ENCODE data around the gene HNRNPR. TPM values are rescaled to one million over a fixed set of nuclear protein-coding genes. Genes with fewer than 3 reads are reported as not detected.

HNRNPR gene
- total RNA-seq, 2 experiments from 2014 or later, result 92.0 to 93.3 TPM

DNA sequence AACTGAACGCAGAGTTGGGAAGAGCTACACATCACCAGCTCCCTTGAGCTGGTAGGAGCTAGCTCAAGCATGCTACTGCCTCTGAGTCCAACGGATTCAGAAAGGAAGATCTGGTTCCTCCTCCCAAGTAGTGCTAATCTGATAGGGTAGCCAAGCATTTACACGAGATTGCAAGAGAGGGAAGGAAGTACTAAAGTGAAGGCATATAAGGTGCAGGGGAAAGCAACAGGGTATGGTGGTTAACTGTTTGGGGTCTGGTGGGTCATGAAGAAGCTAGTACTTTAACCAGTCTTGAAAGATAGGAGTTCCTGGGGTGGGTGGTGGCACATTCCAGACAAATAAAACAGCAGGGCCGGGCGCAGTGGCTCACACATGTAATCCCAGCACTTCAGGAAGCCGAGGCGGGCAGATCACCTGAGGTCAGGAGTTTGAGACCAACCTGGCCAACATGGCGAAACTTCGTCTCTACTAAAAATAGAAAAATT, 45.8 kb upstream of the HNRNPR start:
- Mint-ChIP-seq H3K9me3 (no peaks in the 10 kb centered on the region), H3K36me3 (ENCODE audit: low read depth) (peaks cover 21% of the 10 kb centered on the region), H3K27ac (no peak overlapping the region), H3K27me3 (no peaks in the 10 kb centered on the region), H3K4me1 (ENCODE audit: low read depth) (no peaks in the 10 kb centered on the region), H3K4me3 (no peak overlapping the region)
- ChIA-PET CTCF (no interaction called here), POLR2A (interaction anchor here (1.2 kb wide), 1 partner anchor 22 kb away, joined by 3 read pairs; no protein-coding TSS in a partner anchor)
- ATAC-seq (ENCODE audit: poor library complexity) (no peak), DNase-seq (no peak)
- intact Hi-C loops (cut with DNase I, micrococcal nuclease), result no loop called here
- TF ChIP-seq, protein P1, sequence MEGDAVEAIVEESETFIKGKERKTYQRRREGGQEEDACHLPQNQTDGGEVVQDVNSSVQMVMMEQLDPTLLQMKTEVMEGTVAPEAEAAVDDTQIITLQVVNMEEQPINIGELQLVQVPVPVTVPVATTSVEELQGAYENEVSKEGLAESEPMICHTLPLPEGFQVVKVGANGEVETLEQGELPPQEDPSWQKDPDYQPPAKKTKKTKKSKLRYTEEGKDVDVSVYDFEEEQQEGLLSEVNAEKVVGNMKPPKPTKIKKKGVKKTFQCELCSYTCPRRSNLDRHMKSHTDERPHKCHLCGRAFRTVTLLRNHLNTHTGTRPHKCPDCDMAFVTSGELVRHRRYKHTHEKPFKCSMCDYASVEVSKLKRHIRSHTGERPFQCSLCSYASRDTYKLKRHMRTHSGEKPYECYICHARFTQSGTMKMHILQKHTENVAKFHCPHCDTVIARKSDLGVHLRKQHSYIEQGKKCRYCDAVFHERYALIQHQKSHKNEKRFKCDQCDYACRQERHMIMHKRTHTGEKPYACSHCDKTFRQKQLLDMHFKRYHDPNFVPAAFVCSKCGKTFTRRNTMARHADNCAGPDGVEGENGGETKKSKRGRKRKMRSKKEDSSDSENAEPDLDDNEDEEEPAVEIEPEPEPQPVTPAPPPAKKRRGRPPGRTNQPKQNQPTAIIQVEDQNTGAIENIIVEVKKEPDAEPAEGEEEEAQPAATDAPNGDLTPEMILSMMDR (IDR thresholded peaks at IDR 0.05), result no peak
- Histone ChIP-seq H3K4me3 (ENCODE audit: low read length) (no peak overlapping the region), H3K27ac (ENCODE audit: low read depth in 1 of 2, low read length in 2 of 2) (no peak overlapping the region), H3K27me3 (ENCODE audit: control insufficient read depth in 1 of 2, insufficient read depth in 2 of 2, low read length in 2 of 2) (no peaks in the 10 kb centered on the region), H3K36me3 (ENCODE audit: insufficient read depth, low read length) (no peaks in the 10 kb centered on the region), H3K9me3 (ENCODE audit: control insufficient read depth in 1 of 2, insufficient read depth in 1 of 2, low read length in 2 of 2) (no peaks in the 10 kb centered on the region), H3K4me1 (ENCODE audit: insufficient read depth, low read length) (no peaks in the 10 kb centered on the region)

DNA sequence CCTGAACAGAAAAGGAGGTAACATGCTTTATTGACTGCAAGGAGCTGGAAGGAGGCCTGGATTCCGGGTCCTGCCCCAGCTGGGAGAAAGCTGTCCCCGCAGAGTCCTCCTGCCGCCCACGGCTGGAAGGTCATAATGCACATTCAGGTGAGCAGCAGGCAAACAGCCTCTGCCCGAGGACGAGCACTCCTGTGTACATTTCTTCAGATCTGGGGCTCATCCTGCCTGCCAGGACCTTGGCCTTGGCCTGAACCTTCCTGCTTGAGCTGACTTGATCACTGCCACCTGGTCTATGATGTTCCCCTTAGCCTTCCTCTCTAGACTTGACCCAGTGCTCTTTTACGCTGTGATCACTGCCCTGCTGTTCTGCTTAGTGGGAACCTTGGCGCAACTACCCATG, 43.4 kb upstream of the HNRNPR start:
- intact Hi-C loops (cut with DNase I, micrococcal nuclease), result no loop called here
- no peak overlapping the region for H3K4me3 ChIP-seq (ENCODE audit: low read length)
- H3K4me3 Mint-ChIP-seq, result no peak overlapping the region
- no peaks in the 10 kb centered on the region for H3K4me1 ChIP-seq (ENCODE audit: insufficient read depth, low read length)
- H3K36me3 ChIP-seq (ENCODE audit: insufficient read depth, low read length), result peaks cover 4% of the 10 kb centered on the region
- no peaks in the 10 kb centered on the region for H3K9me3 ChIP-seq (ENCODE audit: control insufficient read depth in 1 of 2, insufficient read depth in 1 of 2, low read length in 2 of 2)
- no peaks in the 10 kb centered on the region for H3K9me3 Mint-ChIP-seq
- peaks cover 29% of the 10 kb centered on the region for H3K36me3 Mint-ChIP-seq (ENCODE audit: low read depth)
- CTCF ChIA-PET, result interaction anchor here (0.7 kb wide), 1 partner anchor 17 kb away, joined by 3 read pairs; no protein-coding TSS in a partner anchor
- H3K4me1 Mint-ChIP-seq (ENCODE audit: low read depth), result no peaks in the 10 kb centered on the region
- DNase-seq, result no peak
- TF ChIP-seq, protein P1 (IDR thresholded peaks at IDR 0.05), result no peak
- H3K27ac Mint-ChIP-seq, result no peak overlapping the region
- ATAC-seq (ENCODE audit: poor library complexity), result no peak
- H3K27me3 ChIP-seq (ENCODE audit: control insufficient read depth in 1 of 2, insufficient read depth in 2 of 2, low read length in 2 of 2), result no peaks in the 10 kb centered on the region
- no peak overlapping the region for H3K27ac ChIP-seq (ENCODE audit: low read depth in 1 of 2, low read length in 2 of 2)
- no peaks in the 10 kb centered on the region for H3K27me3 Mint-ChIP-seq
- POLR2A ChIA-PET, result interaction anchor here (1.2 kb wide), 1 partner anchor 35 kb away, joined by 5 read pairs; no protein-coding TSS in a partner anchor

DNA sequence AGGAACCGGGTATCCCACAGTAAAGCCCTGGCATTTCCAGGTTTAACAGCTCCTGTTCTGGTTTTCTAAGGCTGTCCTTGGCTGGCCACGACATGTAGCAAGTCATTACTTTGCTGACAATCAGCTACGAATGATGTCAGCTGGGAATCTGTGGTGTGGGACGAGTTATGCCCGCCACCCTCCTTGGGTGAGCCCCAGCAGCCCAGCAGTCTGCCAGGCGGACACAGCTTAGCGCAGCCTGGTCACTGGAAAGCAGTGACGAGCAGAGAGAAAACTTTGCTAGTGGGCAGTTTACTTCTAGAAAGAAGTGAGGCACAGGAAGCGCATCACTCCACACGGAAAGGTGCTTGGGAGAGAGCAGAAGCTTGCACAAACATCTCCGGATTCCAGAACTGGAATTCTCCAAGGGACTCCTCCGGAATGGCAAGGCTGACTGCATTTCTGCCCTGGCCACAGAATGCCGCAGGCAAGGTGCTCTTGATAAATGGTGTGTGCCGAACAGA, 41.1 kb upstream of the HNRNPR start:
- DNase-seq (no peak), ATAC-seq (ENCODE audit: poor library complexity) (no peak)
- Histone ChIP-seq H3K4me1 (ENCODE audit: insufficient read depth, low read length) (no peaks in the 10 kb centered on the region), H3K4me3 (ENCODE audit: low read length) (no peak overlapping the region), H3K36me3 (ENCODE audit: insufficient read depth, low read length) (peaks cover 4% of the 10 kb centered on the region), H3K27ac (ENCODE audit: low read depth in 1 of 2, low read length in 2 of 2) (no peak overlapping the region), H3K9me3 (ENCODE audit: control insufficient read depth in 1 of 2, insufficient read depth in 1 of 2, low read length in 2 of 2) (no peaks in the 10 kb centered on the region), H3K27me3 (ENCODE audit: control insufficient read depth in 1 of 2, insufficient read depth in 2 of 2, low read length in 2 of 2) (no peaks in the 10 kb centered on the region)
- Mint-ChIP-seq H3K9me3 (no peaks in the 10 kb centered on the region), H3K27ac (no peak overlapping the region), H3K27me3 (no peaks in the 10 kb centered on the region), H3K4me1 (ENCODE audit: low read depth) (no peaks in the 10 kb centered on the region), H3K4me3 (no peak overlapping the region), H3K36me3 (ENCODE audit: low read depth) (peaks cover 51% of the 10 kb centered on the region)
- intact Hi-C loops (cut with DNase I, micrococcal nuclease), result no loop called here
- CTCF ChIA-PET, result no interaction called here
- POLR2A ChIA-PET, result interaction anchor here (1.3 kb wide), 1 partner anchor 19 kb away, joined by 4 read pairs; no protein-coding TSS in a partner anchor
- TF ChIP-seq, protein P1 (IDR thresholded peaks at IDR 0.05), result no peak
